ENCODE results near the gene PIGN.

- TF ChIP-seq CTCF (IDR thresholded peaks at IDR 0.05; ENCODE audit: control extremely low read depth in 1 of 3, insufficient read depth in 1 of 3, low read depth in 1 of 3, low read length in 3 of 3) (no peak), CHD2 (IDR thresholded peaks at IDR 0.05; ENCODE audit: low read length) (no peak), EZH2 (IDR thresholded peaks at IDR 0.05; ENCODE audit: low read depth, low read length, severe bottlenecking) (no peak), TEAD4 (IDR thresholded peaks at IDR 0.05; ENCODE audit: low read depth, low read length) (no peak), BRCA1 (IDR thresholded peaks at IDR 0.05; ENCODE audit: low read depth, low read length) (no peak), JUND (IDR thresholded peaks at IDR 0.05; ENCODE audit: low read length) (no peak)
These were observed 15.0 kb upstream of the PIGN start for GRCh38 chr18:62201870-62202269.

Data from H1 (cell line).